Ovary (tissue), 9 donors: ENCODE data around the gene IFRD2. TPM values are rescaled to one million over a fixed set of nuclear protein-coding genes. Genes with fewer than 3 reads are reported as not detected.
"Not testable (repeated sequence)": the region's sequence is repeated elsewhere in the genome, so short reads cannot be mapped to it uniquely, and the experiment has no call there.

Experiments used
- DNase-seq, 5 donors: peaks; one replicate each; pipeline ENCODE4 v3.0.0-alpha.2; 2019 to 2020
- H3K27ac ChIP-seq, 2 donors: fragments of 200-600 bp; one replicate each; pipeline versions ENCODE4 v1.5.1 to v1.8.0; 2019 to 2022
- H3K27me3 ChIP-seq: fragments of 200-600 bp; one replicate; pipeline ENCODE4 v1.8.0; 2022
- H3K36me3 ChIP-seq: fragments of 200-600 bp; sonication (generic); one replicate; pipeline ENCODE4 v1.5.1; 2019
- H3K4me1 ChIP-seq: one replicate; pipeline ENCODE4 v1.8.1; 2013; ENCODE audit warnings: mild to moderate bottlenecking, moderate library complexity; ENCODE audit not compliant: insufficient read depth
- H3K4me3 ChIP-seq: fragments of 200-600 bp; sonication (generic); one replicate; pipeline ENCODE4 v1.5.1; 2017
- H3K9me3 ChIP-seq, 2 donors: fragments of 200-600 bp in 1 of 2; sonication (generic) in 1 of 2; one replicate each; pipeline versions ENCODE4 v1.5.1 to v1.8.1; 2013 to 2019; ENCODE audit warnings: mild to moderate bottlenecking in 1 of 2, moderate library complexity in 1 of 2
- EP300 ChIP-seq: sonication (generic); formaldehyde crosslinking; IDR thresholded peaks from one replicate; pipeline ENCODE4 v1.6.1; 2017; ENCODE audit warnings: antibody characterized with exemption
- POLR2A ChIP-seq: fragments of 450-650 bp; IDR thresholded peaks from one replicate; pipeline ENCODE4 v1.6.1; 2017; ENCODE audit warnings: antibody characterized with exemption, mild to moderate bottlenecking, moderate library complexity
- WGBS, 3 donors: extraction: QIAGEN DNeasy Blood & Tissue Kit in 1 of 3; methylation state at CpG; one replicate each; pipeline versions ENCODE4 v1.1.5 to v1.1.7; 2013 to 2017; 5-methylcytosine and 5-hydroxymethylcytosine counted together
- intact Hi-C, 4 donors: fragments of 100-400 bp; cut with DNase I; formaldehyde crosslinking; loops; one replicate each; pipeline versions ENCODE4 v1.11.0 to v1.15.1; 2022 to 2023
- polyA plus RNA-seq, 2 donors: library from polyadenylated mRNA; stranded (reverse); fragments of 200-250 nt in 1 of 2; fragments of 350-450 nt in 1 of 2; fragmentation: Illumina TruSeq in 1 of 2; extraction: RNeasy Lipid Tissue Mini Kit (QIAGEN cat#74804) in 1 of 2; gene quantifications; one replicate each; pipeline ENCODE4 v1.2.3, GENCODE V29; 2013 to 2014
- total RNA-seq, 7 donors: library from RNA; depleted of rRNA in 2 of 7; stranded (reverse); fragments of >200 nt in 2 of 7; fragmentation: NEBNext Ultra II Directional in 3 of 7; extraction: Animal tissue kit (Norgen Biotek cat#: 25700) in 3 of 7; gene quantifications; one replicate each; pipeline versions ENCODE4 v1.1.0 to v1.2.4, GENCODE V29; 2016 to 2023
- TF ChIP-seq, protein P1 (sequence below), 3 donors: fragments of 450-650 bp in 2 of 3; fragments of 200-600 bp in 1 of 3; IDR thresholded peaks; one replicate each; pipeline versions ENCODE4 v1.5.1 to v1.8.0; 2016 to 2022; ENCODE audit warnings: antibody characterized with exemption in 3 of 3, mild to moderate bottlenecking in 1 of 3
- donor health status: DM: no; HTN: no; CAD: no; lungs with moderate emphysema.
- donor health status: DM: no; HTN: no; CAD: no.
- donor health status: Bipolar disorder and iron deficiency.
- donor health status: DM: yes; HTN: yes; CAD: no.
- donor health status: DM: no; HTN: no; CAD: no.
- donor health status: DM: yes; HTN: yes; CAD: no.

The IFRD2 gene
- total and polyA plus RNA-seq, 9 donors = 14.5 to 76.9 (median 50.3) TPM

DNA sequence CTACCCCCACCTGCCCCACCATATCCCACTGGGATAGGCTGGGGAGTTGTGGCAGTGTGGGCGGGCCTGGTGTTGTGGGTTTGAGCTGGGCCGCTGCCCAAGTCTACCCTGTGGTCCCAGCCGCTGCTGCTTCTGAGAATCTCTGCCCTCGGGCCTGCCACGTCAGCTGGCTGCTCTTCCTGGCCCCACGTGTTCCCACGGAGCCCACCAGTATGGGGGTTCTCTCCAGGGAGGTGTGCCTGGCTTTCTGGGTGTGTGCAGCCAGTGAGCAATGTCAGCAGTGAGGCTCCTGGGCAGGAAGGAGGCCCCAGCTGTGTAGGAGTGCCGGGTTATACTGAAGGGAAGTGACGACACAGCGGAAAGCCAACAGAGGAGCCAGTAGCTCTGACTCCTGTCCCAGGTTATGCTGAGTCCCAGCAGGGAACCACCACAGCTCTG, 45.7 kb downstream of the IFRD2 start:
- Histone ChIP-seq H3K4me3 (peak overlapping the region; percentile 41), H3K36me3 (no peaks in the 10 kb centered on the region), H3K27me3 (no peaks in the 10 kb centered on the region), H3K4me1 (peaks cover 31% of the 10 kb centered on the region), H3K9me3 (no peaks in the 10 kb centered on the region), H3K27ac (peak overlapping the region in 1 of 2 donors; percentile 64)
- TF ChIP-seq, protein P1, sequence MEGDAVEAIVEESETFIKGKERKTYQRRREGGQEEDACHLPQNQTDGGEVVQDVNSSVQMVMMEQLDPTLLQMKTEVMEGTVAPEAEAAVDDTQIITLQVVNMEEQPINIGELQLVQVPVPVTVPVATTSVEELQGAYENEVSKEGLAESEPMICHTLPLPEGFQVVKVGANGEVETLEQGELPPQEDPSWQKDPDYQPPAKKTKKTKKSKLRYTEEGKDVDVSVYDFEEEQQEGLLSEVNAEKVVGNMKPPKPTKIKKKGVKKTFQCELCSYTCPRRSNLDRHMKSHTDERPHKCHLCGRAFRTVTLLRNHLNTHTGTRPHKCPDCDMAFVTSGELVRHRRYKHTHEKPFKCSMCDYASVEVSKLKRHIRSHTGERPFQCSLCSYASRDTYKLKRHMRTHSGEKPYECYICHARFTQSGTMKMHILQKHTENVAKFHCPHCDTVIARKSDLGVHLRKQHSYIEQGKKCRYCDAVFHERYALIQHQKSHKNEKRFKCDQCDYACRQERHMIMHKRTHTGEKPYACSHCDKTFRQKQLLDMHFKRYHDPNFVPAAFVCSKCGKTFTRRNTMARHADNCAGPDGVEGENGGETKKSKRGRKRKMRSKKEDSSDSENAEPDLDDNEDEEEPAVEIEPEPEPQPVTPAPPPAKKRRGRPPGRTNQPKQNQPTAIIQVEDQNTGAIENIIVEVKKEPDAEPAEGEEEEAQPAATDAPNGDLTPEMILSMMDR (IDR thresholded peaks at IDR 0.05) = no peak
- TF ChIP-seq POLR2A (no peak), EP300 (no peak)
- WGBS, 3 donors = 24 to 30% (median 26%) methylated on average over 9 to 10 of the region's 10 CpGs
- intact Hi-C loops = loop anchor here in 1 of 4 donors (1.0 kb wide), 1 partner anchor 19 kb away; no protein-coding TSS in a partner anchor
- DNase-seq = peak in 1 of 5 donors; percentile 58

DNA sequence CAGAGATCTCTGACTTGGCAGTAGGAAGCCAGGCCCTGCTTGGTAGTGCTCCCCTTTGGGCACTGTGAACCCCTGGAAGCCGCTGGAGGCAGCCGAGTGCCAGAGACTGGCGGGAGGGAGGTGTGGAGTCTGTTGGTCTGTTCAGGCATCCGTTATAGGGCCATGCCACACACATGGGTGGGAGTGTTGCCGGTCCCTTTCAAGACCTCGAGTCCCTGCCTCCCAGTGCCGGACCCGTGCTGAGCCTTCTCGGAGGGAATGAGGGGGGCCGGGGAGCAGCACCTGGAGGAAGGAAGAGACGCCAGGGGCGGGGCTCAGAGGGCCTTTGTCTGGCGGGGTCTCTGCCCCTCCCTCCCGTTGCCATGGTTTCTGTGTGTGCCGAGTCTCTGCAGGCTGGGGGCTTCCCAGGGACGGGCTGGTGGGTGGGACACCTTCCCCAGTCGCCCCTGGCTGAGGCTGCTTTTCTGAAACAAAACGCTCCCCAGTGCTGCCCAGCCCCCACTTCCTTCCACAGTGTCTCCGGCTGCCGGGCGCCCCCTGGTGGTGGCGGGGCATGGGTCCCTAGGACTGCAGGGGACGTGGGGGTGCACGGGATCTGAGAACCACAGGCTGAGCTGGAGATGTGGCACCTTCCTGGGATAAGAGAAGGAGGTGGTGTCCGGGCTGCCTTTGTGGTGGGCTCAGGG, 46.3 kb downstream of the IFRD2 start:
- peak; percentile 89 to 94 (median 93) for DNase-seq
- 0 to 3% (median 2%) methylated on average over 21 to 25 of the region's 25 CpGs for WGBS, 3 donors
- H3K4me3 ChIP-seq = peak overlapping the region; percentile 41
- H3K9me3 ChIP-seq = no peaks in the 10 kb centered on the region
- H3K27ac ChIP-seq = peak overlapping the region; percentile 64 to 82
- peaks cover 31% of the 10 kb centered on the region for H3K4me1 ChIP-seq
- no peaks in the 10 kb centered on the region for H3K27me3 ChIP-seq
- TF ChIP-seq POLR2A = no peak
- TF ChIP-seq, protein P1 (IDR thresholded peaks at IDR 0.05) = peak; percentile 96 to 98 (median 97)
- intact Hi-C loops = loop anchor here in 1 of 4 donors (1.0 kb wide), 1 partner anchor 19 kb away; no protein-coding TSS in a partner anchor
- no peaks in the 10 kb centered on the region for H3K36me3 ChIP-seq

GRCh38 chr3:50245251-50245745, 46.9 kb downstream of the IFRD2 start:
- intact Hi-C loops = no loop called here
- no peaks in the 10 kb centered on the region for H3K27me3 ChIP-seq
- peak overlapping the region; percentile 41 for H3K4me3 ChIP-seq
- no peak for DNase-seq
- TF ChIP-seq POLR2A (no peak), EP300 (no peak)
- TF ChIP-seq, protein P1 (IDR thresholded peaks at IDR 0.05) = no peak
- 53 to 54% (median 53%) methylated on average over 14 to 16 of the region's 16 CpGs for WGBS, 3 donors
- H3K4me1 ChIP-seq = peaks cover 27% of the 10 kb centered on the region
- no peaks in the 10 kb centered on the region for H3K36me3 ChIP-seq
- H3K9me3 ChIP-seq = no peaks in the 10 kb centered on the region
- H3K27ac ChIP-seq = peak overlapping the region; percentile 64 to 82

GRCh38 chr3:50244813-50245212, 47.4 kb downstream of the IFRD2 start:
- H3K27me3 ChIP-seq = not testable (repeated sequence)

DNA sequence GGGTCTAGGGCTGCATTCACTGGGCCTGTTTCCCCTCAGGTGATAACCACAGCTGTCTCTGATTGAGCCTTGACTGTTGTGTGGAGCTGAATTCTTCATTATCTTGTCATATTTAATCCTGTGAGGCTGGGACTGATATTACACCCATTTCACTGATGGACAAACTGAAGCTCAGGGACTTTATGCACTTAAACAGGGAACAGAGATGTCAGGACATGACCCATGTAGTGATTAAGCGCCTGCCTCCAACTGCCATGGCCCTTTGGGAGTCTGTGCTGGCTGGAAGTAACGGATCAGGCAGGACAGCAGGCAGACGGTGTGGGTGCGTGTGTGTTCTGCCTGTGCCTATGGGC, 48.7 kb downstream of the IFRD2 start:
- WGBS, 3 donors = 85 to 95% (median 85%) methylated on average over 4 of the region's 4 CpGs
- no peak overlapping the region for H3K4me3 ChIP-seq
- H3K27ac ChIP-seq = peak overlapping the region in 1 of 2 donors; percentile 28
- no peaks in the 10 kb centered on the region for H3K9me3 ChIP-seq
- TF ChIP-seq POLR2A (no peak), EP300 (no peak)
- TF ChIP-seq, protein P1 (IDR thresholded peaks at IDR 0.05) = no peak
- intact Hi-C loops = no loop called here
- no peaks in the 10 kb centered on the region for H3K36me3 ChIP-seq
- H3K4me1 ChIP-seq = peaks cover 19% of the 10 kb centered on the region
- DNase-seq = no peak
- no peaks in the 10 kb centered on the region for H3K27me3 ChIP-seq

More at GRCh38 chr3:50244813-50245212, 47.4 kb downstream of the IFRD2 start:
- peaks cover 22% of the 10 kb centered on the region for H3K4me1 ChIP-seq
- DNase-seq, intact Hi-C loops, H3K4me3 ChIP-seq, H3K9me3 ChIP-seq, H3K36me3 ChIP-seq, H3K27ac ChIP-seq: not testable (repeated sequence)
- 77 to 78% (median 78%) methylated on average over 6 of the region's 6 CpGs for WGBS, 3 donors
